GM12865 (cell line): ENCODE measurements around the gene LMTK2.

ENCODE experiments used
- DNase-seq: peaks from one replicate; pipeline ENCODE4 v3.0.0; 2010; ENCODE audit warnings: low read depth
- H3K4me3 ChIP-seq: 2 replicates; pipeline ENCODE4 v1.5.1; 2011; ENCODE audit warnings: mild to moderate bottlenecking, low read depth, low read length, control low read depth
- TF ChIP-seq, protein P1 (sequence below): IDR thresholded peaks from 2 replicates; pipeline ENCODE4 v1.5.1; 2011; ENCODE audit warnings: low read length, control low read depth, low read depth, inconsistent platforms; ENCODE audit not compliant: insufficient read depth; ENCODE audit errors: missing control alignments

The LMTK2 gene

DNA sequence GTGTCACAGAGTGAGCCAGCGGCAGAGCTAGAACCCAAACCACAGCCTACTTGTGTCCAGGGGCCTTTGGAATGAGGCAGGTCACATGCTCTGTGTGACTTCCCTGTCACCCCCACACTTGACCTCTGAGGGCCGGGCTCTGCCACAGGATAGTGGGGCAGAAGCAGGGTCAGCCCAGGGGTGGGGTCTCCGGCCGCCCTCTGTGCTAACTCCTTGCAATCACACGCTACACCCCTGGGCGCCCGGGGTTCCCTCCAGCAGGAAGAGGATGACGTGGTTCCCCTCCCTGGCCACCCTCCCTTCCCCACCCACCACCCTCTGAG, 125.6 kb downstream of the LMTK2 start:
- TF ChIP-seq, protein P1, sequence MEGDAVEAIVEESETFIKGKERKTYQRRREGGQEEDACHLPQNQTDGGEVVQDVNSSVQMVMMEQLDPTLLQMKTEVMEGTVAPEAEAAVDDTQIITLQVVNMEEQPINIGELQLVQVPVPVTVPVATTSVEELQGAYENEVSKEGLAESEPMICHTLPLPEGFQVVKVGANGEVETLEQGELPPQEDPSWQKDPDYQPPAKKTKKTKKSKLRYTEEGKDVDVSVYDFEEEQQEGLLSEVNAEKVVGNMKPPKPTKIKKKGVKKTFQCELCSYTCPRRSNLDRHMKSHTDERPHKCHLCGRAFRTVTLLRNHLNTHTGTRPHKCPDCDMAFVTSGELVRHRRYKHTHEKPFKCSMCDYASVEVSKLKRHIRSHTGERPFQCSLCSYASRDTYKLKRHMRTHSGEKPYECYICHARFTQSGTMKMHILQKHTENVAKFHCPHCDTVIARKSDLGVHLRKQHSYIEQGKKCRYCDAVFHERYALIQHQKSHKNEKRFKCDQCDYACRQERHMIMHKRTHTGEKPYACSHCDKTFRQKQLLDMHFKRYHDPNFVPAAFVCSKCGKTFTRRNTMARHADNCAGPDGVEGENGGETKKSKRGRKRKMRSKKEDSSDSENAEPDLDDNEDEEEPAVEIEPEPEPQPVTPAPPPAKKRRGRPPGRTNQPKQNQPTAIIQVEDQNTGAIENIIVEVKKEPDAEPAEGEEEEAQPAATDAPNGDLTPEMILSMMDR = no peak
- DNase-seq = no peak
- H3K4me3 ChIP-seq = no peak overlapping the region

DNA sequence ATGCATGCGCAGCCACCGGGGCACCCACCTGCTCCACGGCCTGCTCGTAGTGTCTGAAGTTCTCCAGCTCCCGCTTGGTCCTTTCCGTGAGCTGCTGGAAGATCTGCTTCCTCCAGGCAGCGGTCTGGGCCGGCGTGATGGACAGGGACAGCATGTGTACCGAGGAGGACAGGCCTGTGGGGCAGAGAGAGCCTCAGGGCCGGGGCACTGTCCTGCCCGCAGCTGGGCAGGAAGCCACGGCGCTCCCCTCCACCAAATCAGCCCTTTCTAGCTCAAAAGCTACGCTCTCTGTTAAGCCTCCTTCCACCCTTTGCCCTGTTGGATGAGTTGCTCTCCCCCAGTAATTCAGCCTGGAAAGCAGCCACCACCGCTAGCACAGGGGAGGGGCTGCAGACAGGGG, 126.1 kb downstream of the LMTK2 start:
- H3K4me3 ChIP-seq = no peak overlapping the region
- TF ChIP-seq, protein P1 = no peak
- DNase-seq = no peak

DNA sequence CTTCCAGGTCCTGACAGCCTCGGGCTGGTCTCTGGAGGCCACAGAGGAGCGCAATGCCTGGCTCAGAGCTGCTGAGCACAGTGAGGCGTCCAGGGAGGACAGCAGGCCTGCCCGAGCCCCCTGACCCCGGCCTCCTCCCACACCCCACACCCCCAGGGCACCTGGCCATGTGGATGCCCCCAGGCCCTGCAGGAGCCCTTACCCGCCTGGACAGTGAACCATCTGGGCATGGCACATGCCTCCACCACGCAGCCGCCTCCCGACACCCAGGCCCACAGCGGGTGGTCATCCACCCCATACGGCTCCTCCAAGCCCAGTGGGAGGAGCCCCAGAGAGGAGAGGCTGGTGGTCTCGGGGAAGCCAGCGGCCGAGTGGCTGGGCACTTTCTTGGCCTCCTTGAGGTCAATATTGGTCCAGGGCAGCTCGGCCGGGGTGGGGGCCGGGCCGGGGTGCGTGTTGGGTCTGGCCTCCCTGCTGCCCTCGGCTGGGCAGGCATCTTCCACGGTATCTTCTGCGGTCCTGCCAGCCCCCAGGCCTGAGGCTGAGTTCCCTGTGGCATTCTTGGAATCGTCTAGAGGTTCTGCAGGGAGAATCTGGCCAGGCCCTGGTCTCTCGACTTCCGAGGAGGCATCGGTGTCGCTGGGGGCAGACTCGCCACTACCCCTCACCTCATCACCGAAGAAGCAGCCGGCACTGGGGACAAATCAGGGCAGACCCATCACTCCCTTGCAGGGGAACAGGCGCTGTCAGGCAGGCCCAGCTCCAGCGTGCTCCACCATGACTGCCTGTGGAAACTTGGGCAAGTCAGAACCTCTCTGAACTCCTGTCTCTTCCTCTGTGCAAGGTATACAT, 126.8 kb downstream of the LMTK2 start:
- H3K4me3 ChIP-seq = no peak overlapping the region
- DNase-seq = no peak
- TF ChIP-seq, protein P1 = no peak

DNA sequence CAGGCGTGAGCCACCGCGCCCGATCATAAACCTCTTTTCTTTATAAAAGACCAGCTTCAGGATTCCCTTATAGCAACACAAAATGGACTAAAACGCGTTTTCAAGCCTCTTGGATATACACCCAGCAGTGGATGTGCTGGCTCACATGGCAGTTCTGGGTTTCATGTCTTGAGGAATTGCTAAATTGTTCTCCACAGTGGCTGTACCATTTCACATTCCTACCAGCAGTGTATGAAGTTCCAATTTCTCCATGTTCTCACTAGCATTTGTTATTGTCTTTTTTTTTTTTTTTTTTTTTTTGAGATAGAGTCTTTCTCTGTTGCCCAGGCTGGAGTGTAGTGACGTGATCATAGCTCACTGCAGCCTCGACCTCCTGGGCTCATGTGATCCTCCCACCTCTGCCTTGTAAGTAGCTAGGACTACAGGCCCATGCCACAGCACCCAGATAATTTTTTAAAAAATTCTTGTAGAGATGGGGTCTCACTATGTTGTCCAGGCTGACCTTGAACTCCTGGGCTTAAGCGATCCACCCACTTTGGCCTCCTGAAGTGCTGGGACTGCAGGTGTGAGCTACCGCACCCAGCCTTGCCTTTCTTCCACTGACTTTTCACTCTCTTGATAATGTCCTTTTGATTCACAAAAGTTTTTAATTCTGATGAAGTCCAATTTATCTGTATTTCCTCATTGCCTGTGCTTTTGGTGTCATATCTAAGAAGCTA, 127.9 kb downstream of the LMTK2 start:
- TF ChIP-seq, protein P1 = no peak
- H3K4me3 ChIP-seq = no peak overlapping the region
- DNase-seq = no peak

DNA sequence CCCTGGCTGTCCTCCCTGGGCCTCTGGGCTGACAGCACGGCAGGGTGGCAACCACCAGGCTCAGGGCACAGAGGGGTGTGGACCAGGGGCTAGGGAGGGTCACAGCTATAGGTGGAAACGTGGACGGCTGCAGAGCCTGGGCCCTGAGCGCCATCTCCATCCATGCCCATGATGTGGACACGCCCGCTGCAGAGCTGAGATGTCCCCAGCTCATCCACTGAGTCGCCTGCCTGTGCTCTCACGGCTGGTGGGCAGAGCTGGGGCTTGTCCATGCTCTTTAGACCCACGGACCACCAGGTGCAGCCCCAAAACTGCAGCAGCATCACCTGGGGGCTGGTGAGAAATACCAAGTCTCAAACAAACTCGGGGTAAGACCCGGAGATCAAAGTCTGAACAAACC, 129.2 kb downstream of the LMTK2 start:
- TF ChIP-seq, protein P1 = no peak
- H3K4me3 ChIP-seq = no peak overlapping the region
- no peak for DNase-seq

DNA sequence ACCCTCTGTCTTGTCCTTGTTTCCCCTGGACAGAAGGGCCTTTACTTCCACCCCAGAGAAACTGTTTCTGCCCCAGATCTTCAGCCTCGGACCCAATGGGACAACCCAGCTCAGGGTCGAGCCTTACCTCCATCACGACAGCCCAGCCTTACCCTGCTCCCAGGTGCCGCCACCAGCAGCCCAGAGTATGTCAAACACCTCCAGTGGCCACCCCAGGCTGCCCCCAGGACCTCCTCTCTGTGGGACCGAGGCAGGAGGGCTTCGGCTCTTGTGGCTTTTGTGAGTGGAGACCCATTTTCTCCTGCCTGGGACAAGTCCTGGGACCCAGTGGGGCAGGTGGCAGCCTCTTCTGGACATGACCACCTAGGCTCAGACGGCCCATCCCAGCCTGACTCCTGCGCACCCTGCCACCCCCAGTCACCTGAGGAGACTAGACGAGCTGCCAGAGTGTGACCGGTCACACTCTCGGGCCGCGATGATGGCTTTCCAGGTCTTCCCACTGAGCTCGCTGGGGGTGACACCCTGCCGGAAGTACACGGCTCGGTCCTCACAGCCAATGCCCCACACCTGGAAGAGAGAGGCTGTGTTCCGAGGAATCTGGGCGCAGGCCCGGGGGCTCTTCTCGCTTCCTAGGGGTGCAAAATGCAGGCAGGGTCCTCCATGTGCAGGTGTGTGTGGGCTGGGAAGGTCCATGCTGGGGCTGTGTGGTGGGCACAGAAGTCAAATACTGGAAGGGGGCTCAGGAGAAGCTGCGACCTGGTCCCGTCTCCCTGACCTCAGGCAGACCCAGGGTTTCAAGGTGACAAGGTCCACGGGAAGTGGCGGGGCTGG, 129.9 kb downstream of the LMTK2 start:
- H3K4me3 ChIP-seq = no peak overlapping the region
- TF ChIP-seq, protein P1 = no peak
- DNase-seq = no peak
